ENCODE data around the gene CCDC127. TPM values are rescaled to one million over a fixed set of nuclear protein-coding genes. Genes with fewer than 3 reads are reported as not detected.

Gene CCDC127
- total and polyA plus RNA-seq, 2 of the 13 experiments (the other 11 are each of a cell fraction or from before 2014, with no cell fraction given): 2.9 to 4.3 TPM

DNA sequence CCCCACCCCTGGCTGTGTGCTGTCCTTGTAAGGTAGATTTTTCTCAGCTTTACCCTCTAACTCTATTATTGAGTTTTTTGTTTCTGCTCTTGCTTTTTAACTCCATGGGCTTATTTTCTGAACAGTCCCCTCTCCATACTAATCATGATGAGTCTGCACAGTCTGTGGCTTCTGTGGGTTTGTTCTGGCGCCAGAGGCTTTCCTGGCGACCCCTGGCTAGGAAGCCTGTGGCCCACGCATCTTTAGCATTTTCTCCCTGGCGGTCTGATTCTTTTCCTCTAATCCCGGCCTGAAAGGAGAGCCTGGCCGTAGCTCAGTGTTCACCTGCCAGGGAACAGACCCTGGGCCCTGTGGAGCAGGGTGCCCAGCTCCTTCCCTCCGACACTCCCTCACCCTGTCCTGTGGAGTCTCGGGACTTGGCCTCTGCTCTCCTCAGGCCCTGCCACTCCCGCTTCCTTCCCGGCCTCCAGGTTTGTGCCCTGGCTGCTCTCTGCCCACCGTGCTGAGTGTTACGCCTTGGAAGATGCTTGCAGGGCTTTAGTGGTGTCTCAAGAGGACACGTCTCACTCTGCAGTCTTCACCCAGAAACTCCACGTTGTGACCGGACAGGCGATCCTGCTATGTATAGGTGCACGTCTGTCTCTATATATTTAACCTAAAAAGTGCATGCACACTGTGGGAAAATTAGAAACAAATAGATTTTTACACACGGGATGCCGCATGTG, 58.3 kb downstream of the CCDC127 start (continued):
- TF ChIP-seq, protein P1, sequence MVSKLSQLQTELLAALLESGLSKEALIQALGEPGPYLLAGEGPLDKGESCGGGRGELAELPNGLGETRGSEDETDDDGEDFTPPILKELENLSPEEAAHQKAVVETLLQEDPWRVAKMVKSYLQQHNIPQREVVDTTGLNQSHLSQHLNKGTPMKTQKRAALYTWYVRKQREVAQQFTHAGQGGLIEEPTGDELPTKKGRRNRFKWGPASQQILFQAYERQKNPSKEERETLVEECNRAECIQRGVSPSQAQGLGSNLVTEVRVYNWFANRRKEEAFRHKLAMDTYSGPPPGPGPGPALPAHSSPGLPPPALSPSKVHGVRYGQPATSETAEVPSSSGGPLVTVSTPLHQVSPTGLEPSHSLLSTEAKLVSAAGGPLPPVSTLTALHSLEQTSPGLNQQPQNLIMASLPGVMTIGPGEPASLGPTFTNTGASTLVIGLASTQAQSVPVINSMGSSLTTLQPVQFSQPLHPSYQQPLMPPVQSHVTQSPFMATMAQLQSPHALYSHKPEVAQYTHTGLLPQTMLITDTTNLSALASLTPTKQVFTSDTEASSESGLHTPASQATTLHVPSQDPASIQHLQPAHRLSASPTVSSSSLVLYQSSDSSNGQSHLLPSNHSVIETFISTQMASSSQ (IDR thresholded peaks at IDR 0.05; ENCODE audit: low read depth): no peak
- TF ChIP-seq, protein P1 (CRISPR knock-in tag; IDR thresholded peaks at IDR 0.05; ENCODE audit: borderline replicate concordance): no peak

DNA sequence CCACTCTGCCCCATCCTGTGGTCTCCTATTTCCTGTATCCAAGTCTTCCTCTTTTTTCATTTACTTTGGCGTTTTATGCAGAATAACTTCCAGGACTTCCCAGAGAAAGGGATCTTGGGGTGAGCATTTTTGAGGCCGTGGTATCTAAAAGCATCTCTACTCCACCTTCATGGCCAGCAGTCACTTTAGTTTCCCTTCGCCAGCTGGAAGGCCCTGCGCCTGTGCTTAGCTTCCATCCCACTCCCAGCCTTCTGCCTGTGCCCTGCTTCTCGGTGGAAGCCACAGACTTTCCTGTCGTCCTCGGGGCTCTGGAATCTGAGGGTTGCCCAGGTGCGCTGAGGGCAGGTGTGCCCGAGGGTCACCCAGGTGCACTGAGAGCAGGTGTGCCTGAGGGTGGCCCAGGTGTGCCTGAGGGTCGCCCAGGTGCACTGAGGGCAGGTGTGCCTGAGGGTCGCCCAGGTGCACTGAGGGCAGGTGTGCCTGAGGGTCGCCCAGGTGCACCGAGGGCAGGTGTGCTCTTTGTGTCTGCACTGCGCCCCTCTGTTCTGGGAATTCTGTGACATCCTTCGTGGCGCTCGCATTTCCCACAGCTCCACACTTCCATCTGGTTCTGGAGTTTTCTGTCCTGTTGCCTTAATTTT, 59.0 kb downstream of the CCDC127 start:
- in situ Hi-C loops (cut with HindIII; ENCODE audit: extremely low pct_ligation_motif_present, low pct_unique_long_range_greater_than_20kb) (no loop called here), intact Hi-C loops (cut with micrococcal nuclease; ENCODE audit: unreplicated experiment) (no loop called here)
- ATAC-seq (no peak), DNase-seq (ENCODE audit: low spot score) (no peak), FAIRE-seq (no peak)
- POLR2A ChIA-PET: no interaction called here
- Histone ChIP-seq H3K4me2 (ENCODE audit: low read depth, low read length) (no peak overlapping the region), H3K27ac (ENCODE audit: extremely low read length, insufficient read depth, low read length) (no peak overlapping the region), H3K9ac (ENCODE audit: insufficient read depth, low read depth, low read length) (no peak overlapping the region), H3K36me3 (replicated peaks in 1 of 2; ENCODE audit: control insufficient read depth in 1 of 2, insufficient read depth in 2 of 2, low read length in 2 of 2) (no peaks in the 10 kb centered on the region), H4K20me1 (ENCODE audit: insufficient read depth, low read length) (no peaks in the 10 kb centered on the region), H3K27me3 (ENCODE audit: control insufficient read depth in 1 of 2, insufficient read depth in 2 of 2, low read length in 2 of 2) (peaks cover 13 to 72% of the 10 kb centered on the region in 2 experiments), H3K9me3 (ENCODE audit: low read length) (no peaks in the 10 kb centered on the region), H2AFZ (ENCODE audit: low read length) (no peak overlapping the region), H3K4me1 (ENCODE audit: insufficient read depth, low read length) (no peaks in the 10 kb centered on the region), H3K79me2 (ENCODE audit: insufficient read depth, low read length) (no peaks in the 10 kb centered on the region), H3K4me3 (replicated peaks in 1 of 3; ENCODE audit: insufficient read depth in 1 of 3, low read depth in 2 of 3, low read length in 3 of 3) (no peak overlapping the region)
- CTCF ChIA-PET (ENCODE audit: low intra/inter-chr PET ratio, low total read pairs): no interaction called here
- BruUV-seq (replicated peaks): no TSS peak
- WGBS (ENCODE audit: low lambda C conversion rate): 15% methylated on average over 11 of the region's 17 CpGs
- TF ChIP-seq, protein P2, sequence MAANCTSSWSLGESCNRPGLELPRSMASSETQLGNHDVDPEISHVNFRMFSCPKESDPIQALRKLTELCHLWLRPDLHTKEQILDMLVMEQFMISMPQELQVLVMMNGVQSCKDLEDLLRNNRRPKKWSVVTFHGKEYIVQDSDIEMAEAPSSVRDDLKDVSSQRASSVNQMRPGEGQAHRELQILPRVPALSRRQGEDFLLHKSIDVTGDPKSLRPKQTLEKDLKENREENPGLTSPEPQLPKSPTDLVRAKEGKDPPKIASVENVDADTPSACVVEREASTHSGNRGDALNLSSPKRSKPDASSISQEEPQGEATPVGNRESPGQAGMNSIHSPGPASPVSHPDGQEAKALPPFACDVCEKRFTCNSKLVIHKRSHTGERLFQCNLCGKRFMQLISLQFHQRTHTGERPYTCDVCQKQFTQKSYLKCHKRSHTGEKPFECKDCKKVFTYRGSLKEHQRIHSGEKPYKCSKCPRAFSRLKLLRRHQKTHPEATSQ (CRISPR knock-in tag; IDR thresholded peaks at IDR 0.05; ENCODE audit: borderline replicate concordance): no peak
- no peak for TF ChIP-seq ZNF746 (CRISPR knock-in tag; IDR thresholded peaks at IDR 0.05)
- TF ChIP-seq FOSL2 (CRISPR knock-in tag; IDR thresholded peaks at IDR 0.05): no peak
- no peak for TF ChIP-seq ZNF615 (CRISPR knock-in tag; IDR thresholded peaks at IDR 0.05; ENCODE audit: borderline replicate concordance)
- no peak for TF ChIP-seq ZC3H4 (CRISPR knock-in tag; IDR thresholded peaks at IDR 0.05; ENCODE audit: borderline replicate concordance)
- TF ChIP-seq SAFB2 (CRISPR knock-in tag; IDR thresholded peaks at IDR 0.05; ENCODE audit: borderline replicate concordance, low read depth): no peak
- TF ChIP-seq ZNF562 (CRISPR knock-in tag; IDR thresholded peaks at IDR 0.05; ENCODE audit: borderline replicate concordance): no peak
- TF ChIP-seq ZNF775 (CRISPR knock-in tag; IDR thresholded peaks at IDR 0.05; ENCODE audit: borderline replicate concordance): no peak
- TF ChIP-seq, protein P3, sequence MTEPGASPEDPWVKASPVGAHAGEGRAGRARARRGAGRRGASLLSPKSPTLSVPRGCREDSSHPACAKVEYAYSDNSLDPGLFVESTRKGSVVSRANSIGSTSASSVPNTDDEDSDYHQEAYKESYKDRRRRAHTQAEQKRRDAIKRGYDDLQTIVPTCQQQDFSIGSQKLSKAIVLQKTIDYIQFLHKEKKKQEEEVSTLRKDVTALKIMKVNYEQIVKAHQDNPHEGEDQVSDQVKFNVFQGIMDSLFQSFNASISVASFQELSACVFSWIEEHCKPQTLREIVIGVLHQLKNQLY (CRISPR knock-in tag; IDR thresholded peaks at IDR 0.05): no peak
- TF ChIP-seq ELF3 (CRISPR knock-in tag; IDR thresholded peaks at IDR 0.05): no peak
- TF ChIP-seq ZNF598 (CRISPR knock-in tag; IDR thresholded peaks at IDR 0.05; ENCODE audit: borderline replicate concordance): no peak
- TF ChIP-seq, protein P4, sequence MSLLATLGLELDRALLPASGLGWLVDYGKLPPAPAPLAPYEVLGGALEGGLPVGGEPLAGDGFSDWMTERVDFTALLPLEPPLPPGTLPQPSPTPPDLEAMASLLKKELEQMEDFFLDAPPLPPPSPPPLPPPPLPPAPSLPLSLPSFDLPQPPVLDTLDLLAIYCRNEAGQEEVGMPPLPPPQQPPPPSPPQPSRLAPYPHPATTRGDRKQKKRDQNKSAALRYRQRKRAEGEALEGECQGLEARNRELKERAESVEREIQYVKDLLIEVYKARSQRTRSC (CRISPR knock-in tag; IDR thresholded peaks at IDR 0.05; ENCODE audit: low read depth): no peak

All from HepG2 (cell line).